K562 (cell line): ENCODE results near the gene SCO1. TPM values are rescaled to one million over a fixed set of nuclear protein-coding genes. Genes with fewer than 3 reads are reported as not detected.

Experiments
- ATAC-seq: fragments of 200-7000 bp; cut with Tn5 transposase; 3 replicates; pipeline ENCODE4 v1.9.1; 2020; ENCODE audit warnings: moderate library complexity
- BruUV-seq: library from RNA; stranded (reverse); fragments of 400-500 nt; replicated peaks from 2 replicates; lab custom pipeline; 2021; lab: Mats Ljungman, UMichigan
- CTCF ChIA-PET: fragments of 300-600 bp; formaldehyde crosslinking; extraction: SDS; loops from one replicate; lab custom pipeline; 2021; ENCODE audit warnings: low intra/inter-chr PET ratio; lab: Yijun Ruan, JAX
- POLR2A ChIA-PET: fragments of 300-600, 350-650 bp; sonication (Branson Sonifier 250); formaldehyde crosslinking; extraction: SDS; loops from one replicate; lab custom pipeline; 2021; ENCODE audit warnings: antibody characterized with exemption, inconsistent platforms; lab: Yijun Ruan, JAX
- DNase-seq, 4 experiments: peaks; one replicate each; pipeline versions ENCODE4 v3.0.0 to v3.0.0-alpha.2; 2011 to 2018; ENCODE audit warnings: low spot score in 3 of 4, mixed read lengths in 3 of 4; ENCODE audit errors: extremely low read depth in 1 of 4
- FAIRE-seq: peaks from 2 replicates; lab custom pipeline; 2011; peaks lifted over from hg19 to GRCh38; lab: Jason Lieb, UNC
- H2AFZ ChIP-seq: 2 replicates; pipeline ENCODE4 v1.6.0; 2011; ENCODE audit warnings: low read depth, low read length, control low read depth, inconsistent platforms
- H3K27ac ChIP-seq: fragments of 200-600 bp; 3 replicates; pipeline ENCODE4 v1.8.0; 2011; ENCODE audit warnings: low read depth, mild to moderate bottlenecking, control low read depth, inconsistent platforms, low read length, moderate library complexity, mixed read lengths; ENCODE audit errors: extremely low read depth
- H3K27me3 ChIP-seq, 2 experiments: fragments of 300-600 bp in 1 of 2; 2 replicates in 1 of 2; 3 replicates in 1 of 2; pipeline versions ENCODE4 v1.6.0 to v1.8.0; 2011; ENCODE audit warnings: inconsistent platforms in 2 of 2, low read length in 2 of 2, mild to moderate bottlenecking in 1 of 2, mixed read lengths in 1 of 2, moderate library complexity in 1 of 2; ENCODE audit not compliant: control insufficient read depth in 2 of 2, insufficient read depth in 2 of 2
- H3K36me3 ChIP-seq: fragments of 300-600 bp; 3 replicates; pipeline ENCODE4 v1.8.0; 2011; ENCODE audit warnings: mild to moderate bottlenecking, low read length, inconsistent platforms; ENCODE audit not compliant: control insufficient read depth, insufficient read depth
- H3K4me1 ChIP-seq, 2 experiments: fragments of 200-600 bp in 1 of 2; replicated peaks in 1 of 2; 2 replicates in 1 of 2; 3 replicates in 1 of 2; pipeline versions ENCODE4 v1.5.1 to v1.8.0; 2011; ENCODE audit warnings: inconsistent platforms in 2 of 2, low read length in 2 of 2, mild to moderate bottlenecking in 1 of 2, mixed read lengths in 1 of 2, moderate library complexity in 1 of 2; ENCODE audit not compliant: control insufficient read depth in 2 of 2, insufficient read depth in 2 of 2
- H3K4me2 ChIP-seq: 2 replicates; pipeline ENCODE4 v1.6.1; 2011; ENCODE audit warnings: low read length, control low read depth, inconsistent platforms, mixed read lengths; ENCODE audit not compliant: insufficient read depth
- H3K4me3 ChIP-seq: fragments of 200-600 bp; sonication (generic), shearing (Covaris generic); 2 replicates; pipeline ENCODE4 v1.5.1; 2016; ENCODE audit warnings: control low read depth, inconsistent platforms
- H3K79me2 ChIP-seq: fragments of 200-600 bp; 3 replicates; pipeline ENCODE4 v1.8.0; 2011; ENCODE audit warnings: low read length, inconsistent platforms; ENCODE audit not compliant: control insufficient read depth, insufficient read depth
- H3K9ac ChIP-seq, 2 experiments: 2 replicates each; pipeline versions ENCODE4 v1.6.0 to v1.6.1; 2011; ENCODE audit warnings: low read depth in 2 of 2, low read length in 2 of 2, control low read depth in 1 of 2, inconsistent platforms in 1 of 2, mild to moderate bottlenecking in 1 of 2, mixed read lengths in 1 of 2; ENCODE audit not compliant: insufficient read depth in 1 of 2
- H3K9me1 ChIP-seq: one replicate; pipeline ENCODE4 v1.6.0; 2011; ENCODE audit warnings: inconsistent platforms, mild to moderate bottlenecking, low read length, moderate library complexity; ENCODE audit not compliant: control insufficient read depth, insufficient read depth
- H3K9me3 ChIP-seq: replicated peaks from 2 replicates; pipeline ENCODE4 v1.5.1; 2011; ENCODE audit warnings: low read depth, low read length, inconsistent platforms; ENCODE audit not compliant: control insufficient read depth, insufficient read depth
- H4K20me1 ChIP-seq: replicated peaks from 2 replicates; pipeline ENCODE4 v1.6.1; 2011; ENCODE audit warnings: low read length, inconsistent platforms, mixed read lengths; ENCODE audit not compliant: control insufficient read depth, insufficient read depth
- CTCF ChIP-seq, 3 experiments: IDR thresholded peaks in 2 of 3; conservative IDR thresholded peaks in 1 of 3; 2 replicates each; pipeline ENCODE4 v1.5.1; 2011 to 2012; ENCODE audit warnings: low read length in 3 of 3, mild to moderate bottlenecking in 3 of 3, control low read depth in 2 of 3, improper control_type of control experiment in 1 of 3, inconsistent platforms in 1 of 3, low read depth in 1 of 3, mixed read lengths in 1 of 3, moderate library complexity in 1 of 3; ENCODE audit not compliant: insufficient read depth in 2 of 3
- GTF2F1 ChIP-seq: IDR thresholded peaks from 2 replicates; pipeline ENCODE4 v1.6.1; 2011; ENCODE audit warnings: low read depth, low read length, improper control_type of control experiment
- MCM5 ChIP-seq: fragments of 450-650 bp; IDR thresholded peaks from 2 replicates; pipeline ENCODE4 v1.6.1; 2016; ENCODE audit warnings: low read depth
- NFE2L1 ChIP-seq: fragments of 450-650 bp; IDR thresholded peaks from 2 replicates; pipeline ENCODE4 v1.6.1; 2016; ENCODE audit warnings: missing genetic modification characterization, low read depth, mild to moderate bottlenecking, missing compliant biosample characterization, moderate library complexity, borderline replicate concordance
- POLR2G ChIP-seq: fragments of 200-400 bp; formaldehyde crosslinking; IDR thresholded peaks from 2 replicates; pipeline ENCODE4 v1.6.1; 2017; ENCODE audit warnings: low read depth, mild to moderate bottlenecking, antibody characterized with exemption, low read length, moderate library complexity
- RAD21 ChIP-seq, 2 experiments: fragments of 250-450 bp in 1 of 2; fragments of 450-650 bp in 1 of 2; sonication (Bioruptor Pico) in 1 of 2; formaldehyde crosslinking in 1 of 2; IDR thresholded peaks in 1 of 2; conservative IDR thresholded peaks in 1 of 2; 2 replicates each; pipeline versions ENCODE4 v1.4.0 to v1.8.0; 2020 to 2022; ENCODE audit warnings: mild to moderate bottlenecking in 2 of 2, moderate library complexity in 1 of 2
- SMC3 ChIP-seq: conservative IDR thresholded peaks from 2 replicates; pipeline ENCODE4 v1.6.1; 2011; ENCODE audit warnings: low read depth, low read length, improper control_type of control experiment; ENCODE audit not compliant: insufficient read depth
- ZNF3 ChIP-seq: fragments of 250-450 bp; sonication (Bioruptor Pico); IDR thresholded peaks from 2 replicates; pipeline ENCODE4 v1.5.0; 2021; ENCODE audit warnings: mild to moderate bottlenecking, moderate library complexity
- ZNF717 ChIP-seq: fragments of 250-450 bp; sonication (Bioruptor Pico); IDR thresholded peaks from 2 replicates; pipeline ENCODE4 v1.5.0; 2021
- WGBS: fragments of 100-300 bp; shearing (Covaris generic); methylation state at CpG from one replicate; pipeline ENCODE4 v1.1.6; 2016; ENCODE audit warnings: low coverage, mixed read lengths; ENCODE audit not compliant: insufficient coverage; ENCODE audit errors: missing lambda C conversion rate; 5-methylcytosine and 5-hydroxymethylcytosine counted together
- in situ Hi-C: fragments of 300-500 bp; cut with MboI; formaldehyde crosslinking; loops from 4 replicates; pipeline ENCODE4 v1.15.0; 2018; ENCODE audit warnings: inconsistent platforms, mixed read lengths
- intact Hi-C: fragments of 100-400 bp; cut with micrococcal nuclease; formaldehyde crosslinking; loops from 2 replicates; pipeline ENCODE4 v1.14.2; 2022
- polyA plus RNA-seq, 8 experiments: library from polyadenylated mRNA; depleted of rRNA in 4 of 8; stranded (reverse) in 5 of 8; unstranded in 3 of 8; fragments of >200 nt; fragmentation: Nextera tagmentation in 2 of 8; fragmentation: Illumina TruSeq in 1 of 8; extraction: Ambion mirVana in 2 of 8; extraction: Trizol in 1 of 8; gene quantifications; 2 replicates each; pipeline versions ENCODE4 v1.2.1 to v1.2.3, GENCODE V29; 2011 to 2014; ENCODE audit warnings: inconsistent platforms in 1 of 8, missing spikeins in 1 of 8
- total RNA-seq, 7 experiments: library from RNA; depleted of rRNA in 6 of 7; stranded (reverse); fragments of >200 nt in 6 of 7; fragmentation: Illumina TruSeq in 2 of 7; extraction: Trizol in 2 of 7; gene quantifications; 2 replicates each; pipeline versions ENCODE4 v1.2.1 to v1.2.3, GENCODE V29; 2011 to 2021; ENCODE audit warnings: low replicate concordance in 1 of 7
- TF ChIP-seq, protein P1 (sequence below): sonication (generic); formaldehyde crosslinking; IDR thresholded peaks from 2 replicates; pipeline ENCODE4 v1.8.0; 2023; ENCODE audit warnings: mild to moderate bottlenecking, missing genetic modification reagents
- TF ChIP-seq, protein P2 (sequence below), 2 experiments: IDR thresholded peaks; 2 replicates each; pipeline ENCODE4 v1.6.1; 2011; ENCODE audit warnings: borderline replicate concordance in 1 of 2, control low read depth in 1 of 2, low read depth in 1 of 2, low read length in 1 of 2, mild to moderate bottlenecking in 1 of 2, mixed read lengths in 1 of 2, moderate library complexity in 1 of 2; ENCODE audit not compliant: insufficient read depth in 1 of 2, insufficient read length in 1 of 2, poor library complexity in 1 of 2, severe bottlenecking in 1 of 2; ENCODE audit errors: extremely low read depth in 1 of 2

SCO1 gene
- total and polyA plus RNA-seq, 9 of the 15 experiments (the other 6 are each of a cell fraction or from before 2014, with no cell fraction given): 7.1 to 40.9 (median 22.1) TPM

DNA sequence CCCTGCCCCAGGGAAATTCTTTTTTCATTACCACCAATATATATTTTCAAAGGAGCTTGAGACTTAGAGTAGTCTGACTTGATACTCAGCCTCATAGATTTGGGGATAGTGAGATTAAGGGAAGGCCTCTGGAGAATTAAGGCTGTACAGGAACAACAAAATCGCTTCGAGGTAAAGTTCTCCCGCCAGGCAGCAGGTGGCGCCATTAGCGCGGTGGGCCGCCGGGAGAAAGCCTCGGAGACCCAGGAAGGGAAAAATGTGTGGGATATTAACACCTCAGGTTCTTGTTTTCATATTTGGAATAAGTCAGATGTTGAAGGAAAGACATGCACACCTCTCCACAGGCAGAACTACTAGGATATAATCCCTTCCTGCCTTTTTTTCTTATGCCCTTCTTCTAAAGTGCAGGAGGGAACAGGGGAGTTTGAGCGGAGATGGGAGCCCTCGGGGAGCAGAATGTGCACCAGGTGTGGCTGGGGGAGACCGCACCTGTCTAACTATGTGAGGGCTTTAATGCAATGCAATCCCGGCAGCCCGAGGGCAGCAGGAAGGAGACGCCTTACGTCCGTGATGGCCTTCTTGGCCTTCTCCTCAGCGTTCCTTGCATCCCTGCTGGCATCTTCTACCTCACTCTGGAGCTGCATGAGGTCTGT lies 66.2 kb downstream of the SCO1 start:
- Histone ChIP-seq H3K4me3 (no peak overlapping the region), H3K27ac (no peak overlapping the region), H3K9me3 (no peaks in the 10 kb centered on the region), H3K27me3 (peaks cover 0 to 11% of the 10 kb centered on the region in 2 experiments; a peak in 2 of 5 replicates), H3K79me2 (no peaks in the 10 kb centered on the region), H3K4me2 (no peak overlapping the region), H3K9ac (no peak overlapping the region; a peak in 1 of 4 replicates), H4K20me1 (0 out of 2 replicates have a peak, but pooled peaks cover 3% of the 10 kb centered on the region), H3K36me3 (no peaks in the 10 kb centered on the region), H3K4me1 (no peaks in the 10 kb centered on the region), H3K9me1 (no peaks in the 10 kb centered on the region), H2AFZ (peak overlapping the region; percentile 12; the same call in 1 of the 2 replicates)
- CTCF ChIA-PET: interaction anchor here (0.6 to 0.8 kb wide), 2 partner anchors 15 to 1356 kb away, joined by 3 read pairs; no protein-coding TSS in a partner anchor
- POLR2A ChIA-PET: interaction anchor here (0.8 kb wide), 1 partner anchor 14 kb away, joined by 3 read pairs; no protein-coding TSS in a partner anchor
- TF ChIP-seq ZNF717 (CRISPR knock-in tag) (no peak), RAD21 (CRISPR knock-in tag; conservative IDR thresholded peaks at IDR 0.05 in 1 of 2, IDR thresholded peaks at IDR 0.05 in 1 of 2) (peak in 1 of 2 experiments; percentile 50; a peak in 1 of 4 replicates), MCM5 (no peak), POLR2G (no peak), NFE2L1 (tag) (no peak), GTF2F1 (no peak), CTCF (IDR thresholded peaks at IDR 0.05 in 2 of 3, conservative IDR thresholded peaks at IDR 0.05 in 1 of 3; ENCODE audit: insufficient read depth in 2 of 3, low read depth in 1 of 3, low read length in 3 of 3) (peak; percentile 63 to 76 (median 72)), SMC3 (0 out of 2 replicates have a peak, but pooled peaks have one; percentile 28), ZNF3 (CRISPR knock-in tag) (no peak)
- TF ChIP-seq, protein P1, sequence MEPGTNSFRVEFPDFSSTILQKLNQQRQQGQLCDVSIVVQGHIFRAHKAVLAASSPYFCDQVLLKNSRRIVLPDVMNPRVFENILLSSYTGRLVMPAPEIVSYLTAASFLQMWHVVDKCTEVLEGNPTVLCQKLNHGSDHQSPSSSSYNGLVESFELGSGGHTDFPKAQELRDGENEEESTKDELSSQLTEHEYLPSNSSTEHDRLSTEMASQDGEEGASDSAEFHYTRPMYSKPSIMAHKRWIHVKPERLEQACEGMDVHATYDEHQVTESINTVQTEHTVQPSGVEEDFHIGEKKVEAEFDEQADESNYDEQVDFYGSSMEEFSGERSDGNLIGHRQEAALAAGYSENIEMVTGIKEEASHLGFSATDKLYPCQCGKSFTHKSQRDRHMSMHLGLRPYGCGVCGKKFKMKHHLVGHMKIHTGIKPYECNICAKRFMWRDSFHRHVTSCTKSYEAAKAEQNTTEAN (CRISPR knock-in tag): no peak
- TF ChIP-seq, protein P2, sequence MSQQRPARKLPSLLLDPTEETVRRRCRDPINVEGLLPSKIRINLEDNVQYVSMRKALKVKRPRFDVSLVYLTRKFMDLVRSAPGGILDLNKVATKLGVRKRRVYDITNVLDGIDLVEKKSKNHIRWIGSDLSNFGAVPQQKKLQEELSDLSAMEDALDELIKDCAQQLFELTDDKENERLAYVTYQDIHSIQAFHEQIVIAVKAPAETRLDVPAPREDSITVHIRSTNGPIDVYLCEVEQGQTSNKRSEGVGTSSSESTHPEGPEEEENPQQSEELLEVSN (IDR thresholded peaks at IDR 0.05; ENCODE audit: borderline replicate concordance in 1 of 2, extremely low read depth in 1 of 2, insufficient read depth in 1 of 2, insufficient read length in 1 of 2, low read depth in 1 of 2, low read length in 1 of 2, poor library complexity in 1 of 2, severe bottlenecking in 1 of 2): peak in 1 of 2 experiments; percentile 29
- DNase-seq (peak; percentile 37 to 59 (median 46)), FAIRE-seq (peak; percentile 70), ATAC-seq (peak; percentile 78)
- intact Hi-C loops: no loop called here
- 15% methylated on average over 12 of the region's 18 CpGs for WGBS
- no TSS peak for BruUV-seq
- in situ Hi-C loops: no loop called here
